Stimulated activated naive CD8-positive, alpha-beta T cell treated with anti-CD3 and anti-CD28 coated beads, Interleukin-15, Interleukin-2, amounts not matched to agents 100 ng/mL and 50 ng/mL, for 24 hours (primary cell): ENCODE results near the gene PKP4.
"Not testable (repeated sequence)": the region's sequence is repeated elsewhere in the genome, so short reads cannot be mapped to it uniquely, and the experiment has no call there.

ENCODE experiments used
- H3K27ac Mint-ChIP-seq: one replicate; pipeline ENCODE4 v1.8.0; 2021; ENCODE audit warnings: mild to moderate bottlenecking, mixed read lengths
- H3K27me3 Mint-ChIP-seq: one replicate; pipeline ENCODE4 v1.8.0; 2021; ENCODE audit warnings: mixed read lengths
- H3K36me3 Mint-ChIP-seq: one replicate; pipeline ENCODE4 v1.8.0; 2021; ENCODE audit warnings: low read depth, mixed read lengths
- H3K4me1 Mint-ChIP-seq: one replicate; pipeline ENCODE4 v1.8.0; 2021; ENCODE audit warnings: low read depth, mixed read lengths
- H3K4me3 Mint-ChIP-seq: one replicate; pipeline ENCODE4 v1.8.0; 2021; ENCODE audit warnings: mild to moderate bottlenecking, mixed read lengths
- H3K9me3 Mint-ChIP-seq: one replicate; pipeline ENCODE4 v1.8.0; 2021; ENCODE audit warnings: mixed read lengths

PKP4 gene, protein sequence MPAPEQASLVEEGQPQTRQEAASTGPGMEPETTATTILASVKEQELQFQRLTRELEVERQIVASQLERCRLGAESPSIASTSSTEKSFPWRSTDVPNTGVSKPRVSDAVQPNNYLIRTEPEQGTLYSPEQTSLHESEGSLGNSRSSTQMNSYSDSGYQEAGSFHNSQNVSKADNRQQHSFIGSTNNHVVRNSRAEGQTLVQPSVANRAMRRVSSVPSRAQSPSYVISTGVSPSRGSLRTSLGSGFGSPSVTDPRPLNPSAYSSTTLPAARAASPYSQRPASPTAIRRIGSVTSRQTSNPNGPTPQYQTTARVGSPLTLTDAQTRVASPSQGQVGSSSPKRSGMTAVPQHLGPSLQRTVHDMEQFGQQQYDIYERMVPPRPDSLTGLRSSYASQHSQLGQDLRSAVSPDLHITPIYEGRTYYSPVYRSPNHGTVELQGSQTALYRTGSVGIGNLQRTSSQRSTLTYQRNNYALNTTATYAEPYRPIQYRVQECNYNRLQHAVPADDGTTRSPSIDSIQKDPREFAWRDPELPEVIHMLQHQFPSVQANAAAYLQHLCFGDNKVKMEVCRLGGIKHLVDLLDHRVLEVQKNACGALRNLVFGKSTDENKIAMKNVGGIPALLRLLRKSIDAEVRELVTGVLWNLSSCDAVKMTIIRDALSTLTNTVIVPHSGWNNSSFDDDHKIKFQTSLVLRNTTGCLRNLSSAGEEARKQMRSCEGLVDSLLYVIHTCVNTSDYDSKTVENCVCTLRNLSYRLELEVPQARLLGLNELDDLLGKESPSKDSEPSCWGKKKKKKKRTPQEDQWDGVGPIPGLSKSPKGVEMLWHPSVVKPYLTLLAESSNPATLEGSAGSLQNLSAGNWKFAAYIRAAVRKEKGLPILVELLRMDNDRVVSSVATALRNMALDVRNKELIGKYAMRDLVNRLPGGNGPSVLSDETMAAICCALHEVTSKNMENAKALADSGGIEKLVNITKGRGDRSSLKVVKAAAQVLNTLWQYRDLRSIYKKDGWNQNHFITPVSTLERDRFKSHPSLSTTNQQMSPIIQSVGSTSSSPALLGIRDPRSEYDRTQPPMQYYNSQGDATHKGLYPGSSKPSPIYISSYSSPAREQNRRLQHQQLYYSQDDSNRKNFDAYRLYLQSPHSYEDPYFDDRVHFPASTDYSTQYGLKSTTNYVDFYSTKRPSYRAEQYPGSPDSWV

DNA sequence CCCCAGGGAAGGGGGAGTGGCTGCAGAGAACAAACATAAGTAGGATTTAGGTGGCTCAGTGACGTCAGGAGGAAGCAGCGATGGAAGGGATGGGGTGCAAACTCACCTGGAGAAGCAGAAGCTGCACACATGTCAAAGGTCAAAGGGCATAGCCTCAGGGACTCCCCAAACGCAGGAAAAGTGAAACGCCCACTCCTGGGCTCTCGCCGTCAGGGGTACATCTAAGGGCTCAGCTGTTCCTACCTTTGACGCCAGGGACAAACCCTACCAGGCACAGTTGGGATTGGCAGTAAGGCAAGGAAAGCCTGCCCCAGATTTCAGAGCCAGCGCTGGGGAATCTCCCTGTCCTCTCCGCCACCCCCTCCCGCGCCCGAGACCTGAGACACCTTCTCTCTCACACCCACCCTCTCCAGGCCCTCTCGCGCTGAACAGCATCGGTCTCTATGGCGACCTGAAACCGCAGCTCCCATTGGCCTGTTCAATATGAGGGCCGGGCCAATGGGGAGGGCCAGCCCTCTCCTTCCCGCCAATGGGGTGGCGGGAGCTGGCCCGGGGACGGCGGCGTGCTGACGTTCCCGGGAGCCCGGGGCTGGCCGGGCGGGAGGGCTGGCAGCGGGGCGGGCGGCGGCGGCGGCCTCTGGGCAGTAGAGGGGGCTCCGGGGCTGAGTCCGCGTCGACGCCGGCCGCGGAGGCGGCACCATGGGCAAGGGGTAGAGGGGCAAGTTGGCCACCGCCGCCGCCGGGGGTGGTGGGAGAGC lies at the start of gene PKP4, which contains the start of gene CCDC148:
TSS of gene PKP4 (plus strand) at position 644 of the 758 bp plus-strand sequence. CDS start 76,233 bp downstream, outside the sequence.
TSS of gene CCDC148 (minus strand) at position 445 of the 758 bp plus-strand sequence. CDS start at position 131, 314 bp downstream.
- Mint-ChIP-seq H3K27me3 (peaks cover 42% of the 10 kb centered on the region), H3K4me1 (peaks cover 27% of the 10 kb centered on the region), H3K36me3 (peaks cover 5% of the 10 kb centered on the region), H3K4me3 (peak within 1 kb of the TSS; percentile 91), H3K9me3 (no peaks in the 10 kb centered on the region), H3K27ac (peak within 1 kb of the TSS; percentile 86)

DNA sequence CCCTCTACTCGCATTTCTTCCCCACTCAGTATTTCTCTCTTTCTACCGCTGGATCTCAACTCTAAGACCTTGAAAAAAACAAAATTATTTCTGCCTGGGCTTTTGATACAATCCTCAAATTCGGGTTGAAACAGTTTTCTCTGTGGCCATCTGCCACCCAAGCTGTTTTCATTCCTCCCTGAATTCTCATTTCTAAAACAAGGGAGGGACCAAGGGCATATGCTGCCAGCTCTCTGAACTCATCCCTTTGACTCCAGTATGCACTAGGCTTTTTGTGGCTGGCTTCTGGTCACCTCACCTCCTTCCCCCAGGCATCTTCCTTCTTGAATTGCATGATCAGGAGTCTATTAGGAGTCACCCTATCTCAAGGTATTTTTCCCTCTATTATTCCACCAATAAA lies 49.7 kb upstream of the PKP4 start:
- no peak overlapping the region for H3K4me3 Mint-ChIP-seq
- peaks cover 16% of the 10 kb centered on the region for H3K9me3 Mint-ChIP-seq
- H3K36me3 Mint-ChIP-seq = peaks cover 6% of the 10 kb centered on the region
- peaks cover 29% of the 10 kb centered on the region for H3K27me3 Mint-ChIP-seq
- no peak overlapping the region for H3K27ac Mint-ChIP-seq
- no peaks in the 10 kb centered on the region for H3K4me1 Mint-ChIP-seq

DNA sequence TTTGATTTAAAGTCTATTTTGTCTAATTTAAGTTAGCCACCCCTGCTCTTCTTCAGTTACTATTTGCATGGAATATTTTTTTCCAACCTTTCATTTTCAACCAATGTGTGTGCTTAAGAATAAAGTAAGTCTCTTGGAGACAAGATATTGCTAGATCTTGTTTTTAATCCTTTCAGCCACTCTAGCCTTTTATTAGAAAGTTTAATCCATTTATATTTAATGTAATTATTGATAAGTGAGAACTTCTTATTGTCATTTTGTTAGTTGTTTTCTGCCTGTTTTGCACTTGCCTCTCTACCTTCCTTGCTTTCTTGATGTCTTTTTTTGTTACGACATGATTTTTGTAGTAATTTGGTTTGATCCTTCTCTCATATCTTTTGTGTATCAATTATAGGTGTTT lies 46.6 kb upstream of the PKP4 start:
- Mint-ChIP-seq H3K27me3 (peaks cover 27% of the 10 kb centered on the region), H3K36me3 (peaks cover 6% of the 10 kb centered on the region), H3K9me3 (peaks cover 16% of the 10 kb centered on the region), H3K4me3 (no peak overlapping the region), H3K4me1 (no peaks in the 10 kb centered on the region), H3K27ac (no peak overlapping the region)

DNA sequence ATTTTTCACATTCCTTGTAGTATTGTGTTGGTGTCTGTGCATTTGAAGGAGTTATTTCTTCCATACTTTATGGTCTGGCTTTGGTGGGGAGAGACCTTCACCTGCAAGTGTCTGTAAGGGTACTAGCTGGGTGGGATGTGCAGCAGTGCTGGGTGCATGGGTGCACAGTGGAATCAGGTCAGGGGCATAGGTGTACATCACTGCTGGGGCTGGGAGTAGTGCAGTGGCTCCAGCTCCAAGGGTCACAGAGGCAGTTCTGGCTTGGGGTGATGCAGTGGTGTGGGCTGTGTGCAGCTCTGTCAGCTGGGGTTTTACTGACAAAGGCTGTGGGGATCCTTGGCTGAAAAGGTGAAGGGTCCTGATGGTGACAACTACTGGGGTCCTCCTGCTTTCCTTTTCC lies 45.0 kb upstream of the PKP4 start:
- Mint-ChIP-seq H3K4me3 (no peak overlapping the region), H3K27me3 (peaks cover 31% of the 10 kb centered on the region), H3K9me3 (peaks cover 26% of the 10 kb centered on the region), H3K36me3 (peaks cover 6% of the 10 kb centered on the region), H3K4me1 (no peaks in the 10 kb centered on the region), H3K27ac (no peak overlapping the region)

DNA sequence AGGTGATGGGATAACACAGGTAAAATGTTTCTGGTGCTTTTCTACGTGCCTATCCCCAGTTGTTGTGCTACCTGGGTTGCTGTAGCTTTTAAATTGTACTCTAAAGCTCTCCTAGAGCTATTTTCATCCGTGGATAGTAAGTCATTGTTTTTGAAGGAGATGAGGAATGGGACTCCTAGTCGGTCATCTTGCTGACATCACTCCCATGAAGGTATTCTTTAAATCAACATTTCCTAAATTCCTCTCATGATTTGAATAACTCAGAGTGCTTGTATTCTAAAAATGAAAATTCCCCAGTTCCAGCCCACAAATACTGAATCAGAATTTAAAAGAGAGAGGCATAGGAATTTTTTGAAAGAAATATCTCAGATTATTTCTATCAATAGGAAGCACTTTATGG lies 44.5 kb upstream of the PKP4 start:
- Mint-ChIP-seq H3K4me1 (no peaks in the 10 kb centered on the region), H3K36me3 (peaks cover 6% of the 10 kb centered on the region), H3K27ac (no peak overlapping the region), H3K4me3 (no peak overlapping the region), H3K27me3 (peaks cover 31% of the 10 kb centered on the region), H3K9me3 (peaks cover 27% of the 10 kb centered on the region)

DNA sequence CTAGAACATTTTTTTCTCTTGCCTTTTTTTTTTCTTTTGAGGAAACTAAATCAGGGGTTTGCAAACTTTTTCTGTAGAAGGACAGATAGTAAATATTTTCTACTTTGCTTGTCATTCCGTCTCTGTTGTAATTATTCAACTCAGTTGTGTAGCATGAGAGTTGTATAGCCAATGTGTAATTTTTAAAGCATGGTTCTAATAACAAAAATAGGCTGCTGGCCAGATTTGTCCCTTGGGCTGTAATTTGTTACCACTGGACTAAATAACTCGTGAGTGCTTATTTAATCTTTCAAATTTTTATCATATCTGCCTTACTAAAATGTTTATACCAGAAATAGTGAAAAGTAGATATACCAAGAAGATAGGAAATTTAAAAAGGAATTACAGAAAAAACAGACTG lies 43.2 kb upstream of the PKP4 start:
- no peak overlapping the region for H3K27ac Mint-ChIP-seq
- peaks cover 6% of the 10 kb centered on the region for H3K36me3 Mint-ChIP-seq
- peaks cover 31% of the 10 kb centered on the region for H3K27me3 Mint-ChIP-seq
- no peaks in the 10 kb centered on the region for H3K4me1 Mint-ChIP-seq
- no peak overlapping the region for H3K4me3 Mint-ChIP-seq
- peaks cover 27% of the 10 kb centered on the region for H3K9me3 Mint-ChIP-seq

DNA sequence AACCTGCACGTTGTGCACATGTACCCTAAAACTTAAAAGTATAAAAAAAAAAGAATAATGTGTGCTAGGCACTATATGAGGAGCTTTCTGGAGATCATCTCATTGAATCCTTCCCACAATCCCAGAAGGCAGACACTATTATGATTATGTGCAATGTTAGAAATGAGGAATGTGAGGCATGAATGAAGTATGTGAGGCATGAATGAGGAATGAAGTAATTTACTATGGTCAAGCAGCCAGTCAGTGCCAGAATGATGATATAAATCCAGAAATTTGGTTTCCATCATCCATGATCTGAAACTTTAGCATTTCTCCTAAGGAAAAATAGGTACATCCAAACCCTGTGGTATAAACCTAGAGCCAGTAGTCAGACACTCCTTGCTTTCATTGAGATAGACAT lies 42.2 kb upstream of the PKP4 start:
- Mint-ChIP-seq H3K9me3 (peaks cover 24% of the 10 kb centered on the region), H3K36me3 (peaks cover 6% of the 10 kb centered on the region), H3K4me3 (no peak overlapping the region), H3K27ac (no peak overlapping the region), H3K27me3 (peaks cover 29% of the 10 kb centered on the region), H3K4me1 (no peaks in the 10 kb centered on the region)

DNA sequence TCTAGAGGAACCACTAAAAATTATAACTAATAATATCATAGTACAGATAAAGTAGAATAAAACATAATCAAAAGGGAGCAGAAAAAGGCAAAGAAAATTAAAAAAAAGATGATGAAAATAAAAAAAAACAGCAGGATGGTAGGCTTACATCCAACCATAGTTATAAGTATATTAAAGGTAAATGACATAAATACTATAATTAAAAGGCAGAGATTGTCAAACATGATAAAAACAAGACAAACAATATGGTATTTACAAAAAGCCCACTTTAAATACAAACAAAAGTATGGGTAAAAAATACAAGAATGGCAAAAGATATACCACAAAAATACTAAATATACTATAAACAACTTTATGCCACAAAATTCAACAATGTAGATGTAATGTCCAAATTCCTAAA lies 24.6 kb upstream of the PKP4 start:
- H3K27me3 Mint-ChIP-seq = peaks cover 10% of the 10 kb centered on the region
- H3K4me3 Mint-ChIP-seq = no peak overlapping the region
- H3K9me3 Mint-ChIP-seq = peaks cover 20% of the 10 kb centered on the region
- no peaks in the 10 kb centered on the region for H3K36me3 Mint-ChIP-seq
- H3K27ac Mint-ChIP-seq = no peak overlapping the region
- H3K4me1 Mint-ChIP-seq = no peaks in the 10 kb centered on the region

DNA sequence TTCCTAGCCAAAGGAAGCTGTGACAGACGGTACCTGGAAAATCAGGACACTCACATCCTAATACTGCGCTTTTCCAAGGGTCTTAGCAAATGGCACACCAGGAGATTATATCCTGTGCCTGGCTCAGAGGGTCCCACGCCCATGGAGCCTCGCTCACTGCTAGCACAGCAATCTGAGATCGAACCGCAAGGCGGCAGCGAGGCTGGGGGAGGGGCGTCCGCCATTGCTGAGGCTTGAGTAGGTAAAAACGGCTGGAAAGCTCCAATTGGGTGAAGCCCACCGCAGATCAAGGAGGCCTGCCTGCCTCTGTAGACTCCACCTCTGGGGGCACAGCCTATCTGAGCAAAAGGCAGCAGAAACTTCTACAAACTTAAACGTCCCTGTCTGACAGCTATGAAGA lies 23.0 kb upstream of the PKP4 start:
- H3K27ac Mint-ChIP-seq, H3K27me3 Mint-ChIP-seq, H3K4me1 Mint-ChIP-seq, H3K4me3 Mint-ChIP-seq, H3K36me3 Mint-ChIP-seq: not testable (repeated sequence)
- H3K9me3 Mint-ChIP-seq = peaks cover 14% of the 10 kb centered on the region

DNA sequence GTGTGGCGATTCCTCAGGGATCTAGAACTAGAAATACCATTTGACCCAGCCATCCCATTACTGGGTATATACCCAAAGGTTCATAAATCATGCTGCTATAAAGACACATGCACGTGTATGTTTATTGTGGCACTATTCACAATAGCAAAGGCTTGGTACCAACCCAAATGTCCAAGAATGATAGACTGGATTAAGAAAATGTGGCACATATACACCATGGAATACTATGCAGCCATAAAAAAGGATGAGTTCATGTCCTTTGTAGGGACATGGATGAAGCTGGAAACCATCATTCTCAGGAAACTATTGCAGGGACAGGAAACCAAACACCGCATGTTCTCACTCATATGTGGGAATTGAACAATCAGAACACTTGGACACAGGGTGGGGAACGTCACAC lies 17.7 kb upstream of the PKP4 start:
- not testable (repeated sequence) for H3K27ac Mint-ChIP-seq, H3K27me3 Mint-ChIP-seq, H3K4me1 Mint-ChIP-seq, H3K36me3 Mint-ChIP-seq, H3K4me3 Mint-ChIP-seq, H3K9me3 Mint-ChIP-seq

DNA sequence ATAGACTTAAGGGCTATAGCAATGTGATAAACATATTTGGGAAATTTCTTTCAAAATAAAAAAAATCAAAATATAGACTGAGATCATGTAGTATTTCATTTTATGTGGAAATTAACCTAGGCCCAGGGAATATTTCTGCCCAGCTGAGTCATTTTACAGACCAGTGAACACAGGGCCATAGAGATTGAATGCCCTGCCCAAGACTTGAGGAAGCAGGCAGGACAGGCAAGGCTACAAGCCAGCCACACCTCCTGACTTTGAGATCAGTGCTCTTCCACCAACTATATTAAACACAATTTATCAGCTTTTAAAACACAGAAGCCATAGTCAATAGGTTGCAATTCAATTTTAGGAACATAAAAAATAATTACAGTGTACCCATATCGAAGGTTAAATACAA lies 13.1 kb upstream of the PKP4 start:
- Mint-ChIP-seq H3K27ac (no peak overlapping the region), H3K4me1 (no peaks in the 10 kb centered on the region), H3K27me3 (no peaks in the 10 kb centered on the region), H3K36me3 (no peaks in the 10 kb centered on the region), H3K9me3 (no peaks in the 10 kb centered on the region), H3K4me3 (no peak overlapping the region)

DNA sequence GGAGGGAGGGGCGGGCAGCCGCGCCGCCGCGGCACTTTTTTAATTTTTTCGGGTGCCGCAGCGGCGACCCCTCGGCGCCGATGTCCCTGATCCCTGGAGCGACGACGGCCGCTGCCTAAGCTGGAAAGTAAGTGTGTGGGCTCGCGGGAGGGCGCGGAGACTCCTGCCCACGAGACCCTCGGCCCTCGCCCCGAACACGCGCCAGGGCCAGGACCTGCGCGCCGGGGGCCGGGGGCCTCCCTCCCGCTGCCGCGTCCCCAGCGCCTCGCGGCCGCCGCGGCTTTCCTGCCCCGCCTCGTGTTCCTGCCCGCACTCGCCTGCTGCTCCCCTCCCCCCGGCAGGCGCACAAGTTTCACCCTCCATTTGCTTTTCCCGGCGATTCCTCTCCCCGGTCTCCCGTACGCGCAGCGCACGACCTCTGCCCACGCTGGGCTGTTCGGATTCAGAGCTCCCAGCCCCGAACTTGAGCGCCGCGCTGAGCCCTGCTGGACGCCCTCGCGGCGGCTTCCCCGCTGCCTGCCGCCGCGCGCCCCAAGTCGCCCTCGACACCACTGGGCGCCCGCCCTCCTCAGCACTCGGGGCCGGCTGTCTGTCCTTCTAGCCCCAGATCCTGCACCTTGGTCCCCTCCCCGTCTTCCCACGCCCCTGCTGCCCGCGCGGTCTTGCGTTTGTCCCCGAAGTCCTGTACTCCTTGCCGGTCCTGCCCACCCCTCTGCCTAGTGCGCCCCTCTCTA lies 507 bp downstream of the PKP4 start:
- Mint-ChIP-seq H3K4me3 (peak overlapping the region; percentile 91), H3K27me3 (peaks cover 35% of the 10 kb centered on the region), H3K27ac (peak overlapping the region; percentile 86), H3K36me3 (peaks cover 8% of the 10 kb centered on the region), H3K4me1 (peaks cover 27% of the 10 kb centered on the region), H3K9me3 (no peaks in the 10 kb centered on the region)

DNA sequence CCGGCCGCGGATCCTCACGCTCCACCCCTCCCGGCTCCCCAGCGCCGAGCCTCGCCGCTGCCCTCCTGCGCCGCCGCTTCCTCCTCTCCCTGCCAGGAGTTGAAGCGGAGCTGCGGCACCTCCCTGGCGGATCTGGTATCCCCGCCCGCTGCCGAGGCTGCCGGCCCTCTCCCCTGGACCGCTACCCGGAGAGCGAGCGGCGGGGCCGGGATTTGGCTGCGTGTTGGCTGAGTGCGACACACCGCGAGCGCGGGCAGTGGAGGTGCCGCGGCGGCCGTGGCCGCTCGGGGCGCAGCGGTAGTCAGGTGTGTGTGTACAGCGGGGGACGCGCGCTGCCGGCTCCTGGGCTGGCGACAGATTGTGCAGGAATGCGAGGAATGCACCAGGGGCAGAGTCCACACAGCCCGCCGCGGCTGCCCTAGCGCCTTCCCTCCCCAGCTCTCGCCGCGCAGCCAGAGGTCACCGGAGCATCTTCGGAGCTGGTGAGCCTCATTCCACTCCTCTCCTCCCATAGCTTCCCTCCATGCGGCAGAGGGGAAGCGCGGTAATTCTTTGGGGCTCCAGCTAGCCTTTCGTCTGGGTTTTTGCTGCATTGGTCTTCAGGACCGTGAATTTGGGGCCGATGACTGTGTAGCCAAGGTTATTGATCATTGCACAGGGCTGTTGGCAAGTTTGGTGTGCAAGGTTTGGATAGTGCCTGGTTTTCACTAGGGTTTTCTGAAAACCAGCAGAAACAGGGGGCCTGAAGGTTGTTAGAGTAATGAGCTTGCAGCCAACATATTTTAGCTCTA lies 1.3 kb downstream of the PKP4 start:
- Mint-ChIP-seq H3K36me3 (peaks cover 8% of the 10 kb centered on the region), H3K9me3 (no peaks in the 10 kb centered on the region), H3K27ac (peak overlapping the region; percentile 86), H3K4me1 (peaks cover 27% of the 10 kb centered on the region), H3K4me3 (peak overlapping the region; percentile 91), H3K27me3 (peaks cover 30% of the 10 kb centered on the region)
